HepG2 (cell line): ENCODE results near the gene ADRM1. TPM values are rescaled to one million over a fixed set of nuclear protein-coding genes. Genes with fewer than 3 reads are reported as not detected.
A peak's percentile ranks its signal among the peaks of the same experiment; 100 is the strongest.

Experiments used
- AGO2 ChIP-seq: fragments of 200-400 bp; formaldehyde crosslinking; optimal IDR thresholded peaks from 2 replicates; pipeline ENCODE3; 2017; ENCODE audit warnings: mild to moderate bottlenecking, low read depth, low read length, moderate library complexity
- ATF1 ChIP-seq: IDR thresholded peaks from 2 replicates; pipeline ENCODE4 v1.6.1; 2016; ENCODE audit warnings: mild to moderate bottlenecking, control low read depth
- CEBPB ChIP-seq: IDR thresholded peaks from 2 replicates; pipeline ENCODE4 v1.6.1; 2011; ENCODE audit warnings: low read depth, low read length, improper control_type of control experiment, borderline replicate concordance
- FOSL1 ChIP-seq: sonication (generic); formaldehyde crosslinking; IDR thresholded peaks from 2 replicates; pipeline ENCODE4 v1.9.0; 2021; ENCODE audit warnings: missing genetic modification reagents, borderline replicate concordance
- HNRNPK ChIP-seq: fragments of 200-400 bp; formaldehyde crosslinking; IDR thresholded peaks from 2 replicates; pipeline ENCODE4 v1.6.1; 2018; ENCODE audit warnings: low read length, low read depth, moderate library complexity, mild to moderate bottlenecking; ENCODE audit not compliant: poor library complexity, severe bottlenecking
- HOXA3 ChIP-seq: sonication (generic); formaldehyde crosslinking; IDR thresholded peaks from 2 replicates; pipeline ENCODE4 v1.5.0; 2020; ENCODE audit warnings: missing genetic modification reagents
- NCOA1 ChIP-seq: sonication (generic); formaldehyde crosslinking; IDR thresholded peaks from 2 replicates; pipeline ENCODE4 v1.9.0; 2021; ENCODE audit warnings: missing genetic modification reagents
- PCBP1 ChIP-seq: fragments of 200-400 bp; formaldehyde crosslinking; IDR thresholded peaks from 2 replicates; pipeline ENCODE4 v1.6.1; 2017; ENCODE audit warnings: mild to moderate bottlenecking, low read depth, low read length, borderline replicate concordance
- POLR2AphosphoS2 ChIP-seq: IDR thresholded peaks from 2 replicates; pipeline ENCODE4 v1.6.1; 2011; ENCODE audit warnings: low read depth, low read length, improper control_type of control experiment
- RAD21 ChIP-seq: fragments of 450-650 bp; formaldehyde crosslinking; IDR thresholded peaks from 2 replicates; pipeline ENCODE4 v1.5.0; 2020; ENCODE audit warnings: mild to moderate bottlenecking
- RBM22 ChIP-seq: fragments of 200-400 bp; formaldehyde crosslinking; optimal IDR thresholded peaks from 2 replicates; pipeline ENCODE3; 2017; ENCODE audit warnings: mild to moderate bottlenecking, low read length, moderate library complexity
- TAF15 ChIP-seq: fragments of 200-400 bp; formaldehyde crosslinking; IDR thresholded peaks from one replicate; pipeline ENCODE4 v1.6.1; 2018; ENCODE audit warnings: mild to moderate bottlenecking, low read depth, low read length; ENCODE audit not compliant: poor library complexity, severe bottlenecking
- TBL1XR1 ChIP-seq: fragments of 150-350 bp; IDR thresholded peaks from 2 replicates; pipeline ENCODE4 v1.6.1; 2014; ENCODE audit warnings: borderline replicate concordance, low read length; ENCODE audit not compliant: partially characterized antibody
- WIZ ChIP-seq: sonication (generic); formaldehyde crosslinking; IDR thresholded peaks from 2 replicates; pipeline ENCODE4 v1.5.1; 2020; ENCODE audit warnings: mild to moderate bottlenecking, missing genetic modification reagents
- ZBTB21 ChIP-seq: sonication (generic); formaldehyde crosslinking; IDR thresholded peaks from 2 replicates; pipeline ENCODE4 v1.4.0; 2020; ENCODE audit warnings: missing genetic modification reagents
- ZC3H4 ChIP-seq: sonication (generic); formaldehyde crosslinking; IDR thresholded peaks from 2 replicates; pipeline ENCODE4 v1.4.0; 2020; ENCODE audit warnings: missing genetic modification reagents, borderline replicate concordance
- ZNF260 ChIP-seq: sonication (generic); formaldehyde crosslinking; IDR thresholded peaks from 2 replicates; pipeline ENCODE4 v1.4.0; 2020; ENCODE audit warnings: missing genetic modification reagents, low read depth, mild to moderate bottlenecking, borderline replicate concordance
- polyA plus RNA-seq, 8 experiments: library from polyadenylated mRNA; depleted of rRNA in 3 of 8; stranded (reverse) in 7 of 8; unstranded in 1 of 8; fragments of >200 nt; fragmentation: Illumina TruSeq in 4 of 8; extraction: Trizol in 4 of 8; gene quantifications; 2 replicates each; pipeline versions ENCODE4 v1.2.1 to v1.2.3, GENCODE V29; 2011 to 2016; ENCODE audit warnings: low read depth in 4 of 8, missing spikeins in 1 of 8, mixed read lengths in 1 of 8; ENCODE audit not compliant: insufficient read depth in 1 of 8
- total RNA-seq, 5 experiments: library from RNA; depleted of rRNA; stranded (reverse); fragments of >200 nt; fragmentation: Illumina TruSeq; extraction: Trizol; gene quantifications; 2 replicates each; pipeline ENCODE4 v1.2.3, GENCODE V29; 2016; ENCODE audit warnings: low read depth in 1 of 5
- TF ChIP-seq, protein P1 (sequence below): sonication (generic); formaldehyde crosslinking; IDR thresholded peaks from 2 replicates; pipeline ENCODE4 v1.8.0; 2022; ENCODE audit warnings: mild to moderate bottlenecking, missing genetic modification reagents, borderline replicate concordance
- TF ChIP-seq, protein P2 (sequence below): sonication (generic); formaldehyde crosslinking; IDR thresholded peaks from 2 replicates; pipeline ENCODE4 v1.5.1; 2020; ENCODE audit warnings: mild to moderate bottlenecking, missing genetic modification reagents
- TF ChIP-seq, protein P3 (sequence below): sonication (generic); formaldehyde crosslinking; IDR thresholded peaks from 2 replicates; pipeline ENCODE4 v1.9.0; 2022; ENCODE audit warnings: missing genetic modification reagents, mild to moderate bottlenecking, borderline replicate concordance
- TF ChIP-seq, protein P4 (sequence below): sonication (generic); formaldehyde crosslinking; IDR thresholded peaks from 2 replicates; pipeline ENCODE4 v1.5.1; 2020; ENCODE audit warnings: missing genetic modification reagents, mild to moderate bottlenecking, borderline replicate concordance
- TF ChIP-seq, protein P5 (sequence below): sonication (generic); formaldehyde crosslinking; IDR thresholded peaks from 2 replicates; pipeline ENCODE4 v1.5.0; 2020; ENCODE audit warnings: missing genetic modification reagents

ADRM1 gene
- total and polyA plus RNA-seq, 2 of the 13 experiments (the other 11 are each of a cell fraction or from before 2014, with no cell fraction given): 92.9 to 154 TPM

DNA sequence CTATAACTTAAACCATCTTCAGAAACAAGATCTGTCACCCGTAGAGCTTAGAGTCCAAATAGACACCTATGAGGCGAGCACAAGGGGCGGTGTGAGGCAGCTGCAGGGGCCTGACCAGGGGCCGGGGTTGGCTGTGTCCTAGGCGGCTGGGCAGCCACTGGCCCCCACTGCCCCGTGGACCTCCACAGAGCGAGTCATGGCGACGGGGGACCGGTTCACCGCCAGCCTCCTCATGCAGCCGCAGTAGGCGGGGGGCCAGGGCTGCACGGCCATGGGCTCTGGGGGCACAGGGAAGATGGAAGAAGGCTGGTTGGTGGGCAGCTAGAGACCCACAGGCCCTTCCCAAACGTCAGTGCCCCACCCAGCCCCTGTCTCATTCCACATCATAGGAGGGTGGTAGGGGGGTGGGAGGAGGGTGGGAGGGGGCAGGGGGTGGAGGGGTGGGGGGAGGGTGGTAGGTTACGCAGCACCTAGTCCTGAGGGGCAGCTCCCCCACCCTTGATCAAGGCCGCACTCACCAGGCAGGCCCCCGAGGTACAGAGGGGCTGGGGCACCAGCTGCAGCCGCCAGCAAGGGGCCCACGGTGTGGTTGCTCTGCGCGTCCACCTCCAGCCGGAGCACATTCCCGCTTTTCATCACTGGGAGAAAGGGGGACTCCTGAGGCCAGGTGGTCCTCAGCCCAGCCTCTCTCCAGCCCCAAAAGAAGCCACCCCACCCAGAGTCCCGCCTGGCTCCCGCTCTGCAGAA, 6.6 kb downstream of the ADRM1 start (continued):
- TF ChIP-seq ZC3H4 (CRISPR knock-in tag): no peak
- no peak for TF ChIP-seq ATF1 (CRISPR knock-in tag)
- TF ChIP-seq AGO2: peak; percentile 94
- TF ChIP-seq, protein P1, sequence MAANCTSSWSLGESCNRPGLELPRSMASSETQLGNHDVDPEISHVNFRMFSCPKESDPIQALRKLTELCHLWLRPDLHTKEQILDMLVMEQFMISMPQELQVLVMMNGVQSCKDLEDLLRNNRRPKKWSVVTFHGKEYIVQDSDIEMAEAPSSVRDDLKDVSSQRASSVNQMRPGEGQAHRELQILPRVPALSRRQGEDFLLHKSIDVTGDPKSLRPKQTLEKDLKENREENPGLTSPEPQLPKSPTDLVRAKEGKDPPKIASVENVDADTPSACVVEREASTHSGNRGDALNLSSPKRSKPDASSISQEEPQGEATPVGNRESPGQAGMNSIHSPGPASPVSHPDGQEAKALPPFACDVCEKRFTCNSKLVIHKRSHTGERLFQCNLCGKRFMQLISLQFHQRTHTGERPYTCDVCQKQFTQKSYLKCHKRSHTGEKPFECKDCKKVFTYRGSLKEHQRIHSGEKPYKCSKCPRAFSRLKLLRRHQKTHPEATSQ (CRISPR knock-in tag): no peak
- no peak for TF ChIP-seq CEBPB
- TF ChIP-seq, protein P2, sequence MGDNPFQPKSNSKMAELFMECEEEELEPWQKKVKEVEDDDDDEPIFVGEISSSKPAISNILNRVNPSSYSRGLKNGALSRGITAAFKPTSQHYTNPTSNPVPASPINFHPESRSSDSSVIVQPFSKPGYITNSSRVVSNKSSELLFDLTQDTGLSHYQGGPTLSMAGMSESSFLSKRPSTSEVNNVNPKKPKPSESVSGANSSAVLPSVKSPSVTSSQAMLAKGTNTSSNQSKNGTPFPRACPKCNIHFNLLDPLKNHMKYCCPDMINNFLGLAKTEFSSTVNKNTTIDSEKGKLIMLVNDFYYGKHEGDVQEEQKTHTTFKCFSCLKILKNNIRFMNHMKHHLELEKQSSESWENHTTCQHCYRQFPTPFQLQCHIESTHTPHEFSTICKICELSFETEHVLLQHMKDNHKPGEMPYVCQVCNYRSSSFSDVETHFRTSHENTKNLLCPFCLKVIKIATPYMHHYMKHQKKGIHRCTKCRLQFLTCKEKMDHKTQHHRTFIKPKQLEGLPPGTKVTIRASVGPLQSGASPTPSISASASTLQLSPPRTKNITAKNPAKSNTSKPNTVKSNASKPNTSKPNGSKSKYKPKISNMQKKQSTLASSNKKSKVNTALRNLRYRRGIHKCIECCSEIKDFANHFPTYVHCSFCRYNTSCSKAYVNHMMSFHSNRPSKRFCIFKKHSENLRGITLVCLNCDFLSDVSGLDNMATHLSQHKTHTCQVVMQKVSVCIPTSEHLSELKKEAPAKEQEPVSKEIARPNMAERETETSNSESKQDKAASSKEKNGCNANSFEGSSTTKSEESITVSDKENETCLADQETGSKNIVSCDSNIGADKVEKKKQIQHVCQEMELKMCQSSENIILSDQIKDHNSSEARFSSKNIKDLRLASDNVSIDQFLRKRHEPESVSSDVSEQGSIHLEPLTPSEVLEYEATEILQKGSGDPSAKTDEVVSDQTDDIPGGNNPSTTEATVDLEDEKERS: no peak
- TF ChIP-seq TBL1XR1: no peak
- no peak for TF ChIP-seq ZNF260
- no peak for TF ChIP-seq ZBTB21 (CRISPR knock-in tag)
- TF ChIP-seq TAF15: peak; percentile 28
- 0 out of 2 replicates have a peak, but pooled peaks have one; percentile 35 for TF ChIP-seq POLR2AphosphoS2
- no peak for TF ChIP-seq WIZ (CRISPR knock-in tag)
- TF ChIP-seq, protein P3, sequence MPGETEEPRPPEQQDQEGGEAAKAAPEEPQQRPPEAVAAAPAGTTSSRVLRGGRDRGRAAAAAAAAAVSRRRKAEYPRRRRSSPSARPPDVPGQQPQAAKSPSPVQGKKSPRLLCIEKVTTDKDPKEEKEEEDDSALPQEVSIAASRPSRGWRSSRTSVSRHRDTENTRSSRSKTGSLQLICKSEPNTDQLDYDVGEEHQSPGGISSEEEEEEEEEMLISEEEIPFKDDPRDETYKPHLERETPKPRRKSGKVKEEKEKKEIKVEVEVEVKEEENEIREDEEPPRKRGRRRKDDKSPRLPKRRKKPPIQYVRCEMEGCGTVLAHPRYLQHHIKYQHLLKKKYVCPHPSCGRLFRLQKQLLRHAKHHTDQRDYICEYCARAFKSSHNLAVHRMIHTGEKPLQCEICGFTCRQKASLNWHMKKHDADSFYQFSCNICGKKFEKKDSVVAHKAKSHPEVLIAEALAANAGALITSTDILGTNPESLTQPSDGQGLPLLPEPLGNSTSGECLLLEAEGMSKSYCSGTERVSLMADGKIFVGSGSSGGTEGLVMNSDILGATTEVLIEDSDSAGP (CRISPR knock-in tag): no peak
- TF ChIP-seq PCBP1: peak; percentile 97
- TF ChIP-seq HNRNPK: peak; percentile 88
- peak; percentile 80 for TF ChIP-seq RBM22
- peak; percentile 55 for TF ChIP-seq RAD21
- TF ChIP-seq, protein P4, sequence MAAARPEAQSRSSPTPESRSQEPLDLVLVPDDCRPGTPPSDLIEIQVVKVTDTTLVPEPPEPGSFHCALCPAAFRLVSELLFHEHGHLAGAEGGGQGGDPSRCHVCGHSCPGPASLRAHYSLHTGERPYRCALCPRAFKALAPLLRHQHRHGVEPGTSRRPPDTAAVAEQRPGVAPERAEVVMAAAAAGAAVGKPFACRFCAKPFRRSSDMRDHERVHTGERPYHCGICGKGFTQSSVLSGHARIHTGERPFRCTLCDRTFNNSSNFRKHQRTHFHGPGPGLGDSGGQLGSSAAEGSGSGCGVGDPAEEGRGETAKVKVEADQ: no peak
- TF ChIP-seq, protein P5, sequence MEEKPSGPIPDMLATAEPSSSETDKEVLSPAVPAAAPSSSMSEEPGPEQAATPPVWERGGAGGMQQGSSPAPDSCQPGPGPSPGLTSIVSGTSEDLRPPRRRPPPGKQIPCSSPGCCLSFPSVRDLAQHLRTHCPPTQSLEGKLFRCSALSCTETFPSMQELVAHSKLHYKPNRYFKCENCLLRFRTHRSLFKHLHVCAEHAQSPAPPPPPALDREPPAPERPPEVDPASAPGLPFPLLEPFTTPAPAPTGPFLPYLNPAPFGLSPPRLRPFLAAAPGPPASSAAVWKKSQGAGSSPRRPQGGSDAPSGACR (CRISPR knock-in tag): no peak
- TF ChIP-seq HOXA3 (CRISPR knock-in tag): no peak
- no peak for TF ChIP-seq FOSL1 (CRISPR knock-in tag)
- no peak for TF ChIP-seq NCOA1
